Natural killer cell (primary cell): Measurements from ENCODE around the gene PPP1R13L. TPM values are rescaled to one million over a fixed set of nuclear protein-coding genes. Genes with fewer than 3 reads are reported as not detected.

Experiments
- ATAC-seq, 3 donors: fragments of 150-1000 bp in 2 of 3; fragments of 200-7000 bp in 1 of 3; cut with Tn5 transposase; 1 replicate in 1 of 3; 2 replicates in 2 of 3; pipeline ENCODE4 v1.10.0; 2021; ENCODE audit warnings: mild to moderate bottlenecking in 2 of 3, moderate library complexity in 2 of 3
- DNase-seq, 2 donors: peaks; one replicate each; pipeline versions ENCODE4 v3.0.0 to v3.0.0-alpha.2; 2013 to 2021; ENCODE audit warnings: mixed read lengths in 1 of 2
- H3K27ac ChIP-seq: one replicate; pipeline ENCODE4 v1.5.1; 2013; ENCODE audit warnings: mild to moderate bottlenecking, low read length
- H3K27me3 ChIP-seq: one replicate; pipeline ENCODE4 v1.6.1; 2013; ENCODE audit warnings: low read length; ENCODE audit not compliant: control insufficient read depth, insufficient read depth
- H3K36me3 ChIP-seq: one replicate; pipeline ENCODE4 v1.6.1; 2013; ENCODE audit warnings: low read length; ENCODE audit not compliant: control insufficient read depth, insufficient read depth
- H3K4me1 ChIP-seq: one replicate; pipeline ENCODE4 v1.6.1; 2013; ENCODE audit warnings: low read length; ENCODE audit not compliant: control insufficient read depth, insufficient read depth
- H3K4me3 ChIP-seq: one replicate; pipeline ENCODE4 v1.5.1; 2013; ENCODE audit warnings: low read length
- H3K9me3 ChIP-seq: one replicate; pipeline ENCODE4 v1.6.1; 2013; ENCODE audit warnings: low read length; ENCODE audit not compliant: control insufficient read depth, insufficient read depth
- H3K27ac Mint-ChIP-seq, 2 donors: one replicate each; pipeline ENCODE4 v1.8.0; 2022; ENCODE audit warnings: mild to moderate bottlenecking in 2 of 2, mixed read lengths in 2 of 2, moderate library complexity in 1 of 2
- H3K27me3 Mint-ChIP-seq, 2 donors: one replicate each; pipeline ENCODE4 v1.8.0; 2022; ENCODE audit warnings: low read depth in 2 of 2, mixed read lengths in 2 of 2
- H3K36me3 Mint-ChIP-seq: one replicate; pipeline ENCODE4 v1.8.0; 2022; ENCODE audit warnings: mixed read lengths
- H3K4me1 Mint-ChIP-seq, 2 donors: one replicate each; pipeline ENCODE4 v1.8.0; 2022; ENCODE audit warnings: mixed read lengths in 2 of 2
- H3K4me3 Mint-ChIP-seq: one replicate; pipeline ENCODE4 v1.8.0; 2022; ENCODE audit warnings: mild to moderate bottlenecking, moderate library complexity, mixed read lengths
- H3K9me3 Mint-ChIP-seq, 2 donors: one replicate each; pipeline ENCODE4 v1.8.0; 2022; ENCODE audit warnings: mixed read lengths in 2 of 2
- CTCF ChIP-seq: fragments of 200-600 bp; IDR thresholded peaks from one replicate; pipeline ENCODE4 v1.8.0; 2022; ENCODE audit warnings: antibody characterized with exemption
- WGBS: methylation state at CpG from one replicate; pipeline ENCODE4 v1.1.7; 2013; ENCODE audit warnings: missing lambda C conversion rate; ENCODE audit not compliant: insufficient coverage; 5-methylcytosine and 5-hydroxymethylcytosine counted together
- intact Hi-C: fragments of 100-400 bp; cut with micrococcal nuclease; formaldehyde crosslinking; loops from one replicate; pipeline ENCODE4 v1.14.2; 2022
- total RNA-seq, 4 donors: library from RNA; stranded (reverse); fragments of 120-200 nt in 1 of 4; gene quantifications; one replicate each; pipeline versions ENCODE4 v1.2.3 to v1.2.4, GENCODE V29; 2013 to 2022

Gene PPP1R13L
- total RNA-seq, 3 donors from 2014 or later (not counting 1 experiment from before 2014, with no cell fraction given) = 5.6 to 7.4 (median 5.9) TPM

- ATAC-seq (no peak), DNase-seq (no peak)
- H3K4me3 ChIP-seq = no peak overlapping the region
- peaks cover 0 to 5% of the 10 kb centered on the region in 2 donors for H3K4me1 Mint-ChIP-seq
- H3K9me3 ChIP-seq = no peaks in the 10 kb centered on the region
- 87% methylated on average over 10 of the region's 11 CpGs for WGBS
- no peak overlapping the region for H3K27ac Mint-ChIP-seq
- peaks cover 11% of the 10 kb centered on the region for H3K36me3 ChIP-seq
- H3K9me3 Mint-ChIP-seq = no peaks in the 10 kb centered on the region
- no peak overlapping the region for H3K27ac ChIP-seq
- H3K27me3 Mint-ChIP-seq = no peaks in the 10 kb centered on the region
- H3K36me3 Mint-ChIP-seq = no peaks in the 10 kb centered on the region
- no peak overlapping the region for H3K4me3 Mint-ChIP-seq
- no peak for TF ChIP-seq CTCF
- intact Hi-C loops = no loop called here
- H3K27me3 ChIP-seq = no peaks in the 10 kb centered on the region
- H3K4me1 ChIP-seq = no peaks in the 10 kb centered on the region
These were observed 50.5 kb downstream of the PPP1R13L start for GRCh38 chr19:45354241-45354842.

- WGBS = 95% methylated on average over 19 of the region's 20 CpGs
- Histone ChIP-seq H3K27me3 (no peaks in the 10 kb centered on the region), H3K9me3 (no peaks in the 10 kb centered on the region), H3K4me1 (no peaks in the 10 kb centered on the region), H3K27ac (no peak overlapping the region), H3K36me3 (peaks cover 11% of the 10 kb centered on the region), H3K4me3 (no peak overlapping the region)
- no peak overlapping the region for H3K4me3 Mint-ChIP-seq
- H3K36me3 Mint-ChIP-seq = no peaks in the 10 kb centered on the region
- intact Hi-C loops = no loop called here
- peaks cover 0 to 5% of the 10 kb centered on the region in 2 donors for H3K4me1 Mint-ChIP-seq
- no peaks in the 10 kb centered on the region for H3K9me3 Mint-ChIP-seq
- ATAC-seq (no peak), DNase-seq (no peak)
- no peak overlapping the region for H3K27ac Mint-ChIP-seq
- TF ChIP-seq CTCF = no peak
- H3K27me3 Mint-ChIP-seq = no peaks in the 10 kb centered on the region
These were observed 51.7 kb downstream of the PPP1R13L start for GRCh38 chr19:45352914-45353796.

- peaks cover 0 to 5% of the 10 kb centered on the region in 2 donors for H3K4me1 Mint-ChIP-seq
- H3K4me1 ChIP-seq = no peaks in the 10 kb centered on the region
- no peaks in the 10 kb centered on the region for H3K27me3 Mint-ChIP-seq
- H3K4me3 ChIP-seq = no peak overlapping the region
- H3K27ac Mint-ChIP-seq = no peak overlapping the region
- DNase-seq (no peak), ATAC-seq (no peak)
- no peak overlapping the region for H3K27ac ChIP-seq
- H3K27me3 ChIP-seq = no peaks in the 10 kb centered on the region
- no peaks in the 10 kb centered on the region for H3K36me3 Mint-ChIP-seq
- no peaks in the 10 kb centered on the region for H3K9me3 ChIP-seq
- H3K9me3 Mint-ChIP-seq = no peaks in the 10 kb centered on the region
- intact Hi-C loops = no loop called here
- TF ChIP-seq CTCF = no peak
- 96% methylated on average over 20 of the region's 20 CpGs for WGBS
- H3K4me3 Mint-ChIP-seq = no peak overlapping the region
- H3K36me3 ChIP-seq = peaks cover 11% of the 10 kb centered on the region
These were observed 52.4 kb downstream of the PPP1R13L start for GRCh38 chr19:45352471-45352870.
